HG02885 (cell line): ENCODE measurements around the gene IDH2.
"Not testable (repeated sequence)": the region's sequence is repeated elsewhere in the genome, so short reads cannot be mapped to it uniquely, and the experiment has no call there.

Source experiments
- ATAC-seq: cut with Tn5 transposase; IDR thresholded peaks from one replicate; pipeline ENCODE4 v1.9.1; 2021; ENCODE audit warnings: mild to moderate bottlenecking; ENCODE audit not compliant: unreplicated experiment, poor library complexity

Gene IDH2

DNA sequence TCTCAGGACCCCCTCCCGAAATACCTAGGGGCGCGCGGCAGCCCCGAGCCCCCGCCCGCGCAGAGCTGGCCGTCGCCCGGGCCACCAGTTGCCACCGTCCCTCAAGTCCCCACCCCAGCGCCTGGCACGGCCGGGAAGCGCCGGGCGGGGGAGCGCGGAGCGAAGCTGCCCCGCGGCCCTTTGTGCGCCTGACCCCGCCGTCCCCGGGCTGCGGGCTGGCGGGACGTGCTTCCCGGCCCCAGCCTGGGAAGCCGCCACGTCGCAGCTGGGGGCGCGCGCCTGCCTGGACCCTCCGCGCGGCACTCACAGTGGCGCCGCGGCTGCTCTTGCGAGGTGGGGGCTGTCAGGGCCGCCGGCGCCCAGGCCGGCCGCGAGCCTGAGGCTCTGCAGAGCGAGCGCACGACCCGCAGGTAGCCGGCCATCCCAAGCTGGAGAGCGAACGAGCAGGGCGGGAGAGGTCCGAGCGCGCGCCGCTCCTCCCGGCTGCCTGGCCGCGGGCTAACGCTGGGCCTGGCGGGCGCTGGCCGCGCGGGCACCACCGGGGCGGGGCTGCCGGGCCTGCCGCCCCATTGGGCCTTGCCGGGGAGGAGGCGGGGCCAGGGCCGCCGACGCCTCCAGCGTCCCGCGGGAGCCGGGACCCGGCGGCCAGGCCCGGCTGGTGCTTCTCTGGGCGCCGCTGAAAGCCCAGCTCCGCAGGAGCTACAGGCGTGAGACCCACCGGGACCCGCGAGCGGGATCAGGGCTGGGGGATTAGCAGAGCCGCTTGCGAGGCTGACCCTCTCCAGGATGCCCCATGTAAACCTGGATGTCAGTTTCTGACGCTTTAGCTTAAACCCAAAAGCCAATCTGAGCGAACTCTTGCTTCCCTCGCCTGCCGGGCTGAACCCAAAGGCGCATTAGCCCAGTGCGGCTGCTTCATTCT lies at the start of gene IDH2:
Gene IDH2, minus strand, starts transcription at position 500 of the 922 bp plus-strand sequence. Its CDS starts 78 bp downstream, at position 422.
- peak; percentile 76 for ATAC-seq

DNA sequence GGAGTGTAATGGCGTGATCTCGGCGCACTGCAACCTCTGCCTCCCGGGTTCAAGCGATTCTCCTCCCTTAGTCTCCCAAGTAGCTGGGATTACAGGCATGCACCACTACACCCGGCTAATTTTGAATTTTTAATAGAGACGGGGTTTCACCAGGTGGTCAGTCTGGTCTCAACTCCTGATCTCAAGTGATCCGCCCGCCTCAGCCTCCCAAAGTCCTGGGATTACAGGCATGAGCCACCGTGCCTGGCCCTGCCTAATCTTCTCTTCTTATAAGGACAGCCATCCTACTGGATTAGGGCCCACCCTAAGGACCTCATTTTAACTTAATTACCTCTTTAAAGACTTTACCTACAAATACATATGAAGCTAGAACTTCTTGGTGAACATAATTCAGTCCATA lies 48.3 kb upstream of the IDH2 start:
- not testable (repeated sequence) for ATAC-seq

DNA sequence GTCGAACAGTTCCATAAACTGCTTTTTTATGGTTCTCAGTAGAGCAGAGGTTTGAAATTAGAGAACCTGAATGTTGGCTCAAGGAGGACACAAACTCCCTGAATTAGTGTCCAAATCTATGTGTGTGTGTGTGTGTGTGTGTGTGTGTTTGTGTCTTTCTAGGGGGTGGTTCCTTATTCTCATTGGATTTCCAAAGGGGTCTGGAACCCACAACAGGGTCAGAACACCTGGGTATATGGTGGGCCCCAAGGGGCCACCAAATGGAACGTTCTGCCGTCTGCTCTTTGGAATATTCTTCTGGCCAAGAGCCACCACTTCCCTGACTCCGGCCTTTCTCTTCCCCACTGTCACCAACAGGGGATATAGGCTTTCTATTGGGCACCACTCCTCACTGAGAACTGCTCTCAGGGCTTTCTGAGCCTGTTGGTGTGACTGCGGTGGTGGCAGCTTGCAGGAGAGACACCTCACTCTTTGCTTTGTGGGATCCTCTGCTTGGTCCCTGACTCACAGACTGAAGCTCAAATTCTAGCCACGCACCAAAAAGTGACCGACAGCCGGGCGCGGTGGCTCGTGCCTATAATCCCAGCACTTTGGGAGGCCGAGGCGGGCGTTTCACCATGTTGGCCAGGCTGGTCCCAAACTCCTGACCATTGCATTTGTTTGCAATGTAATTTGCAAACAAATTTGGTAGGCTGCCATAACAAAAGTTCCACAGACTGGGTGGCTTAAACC lies 47.5 kb upstream of the IDH2 start:
- ATAC-seq: no peak

DNA sequence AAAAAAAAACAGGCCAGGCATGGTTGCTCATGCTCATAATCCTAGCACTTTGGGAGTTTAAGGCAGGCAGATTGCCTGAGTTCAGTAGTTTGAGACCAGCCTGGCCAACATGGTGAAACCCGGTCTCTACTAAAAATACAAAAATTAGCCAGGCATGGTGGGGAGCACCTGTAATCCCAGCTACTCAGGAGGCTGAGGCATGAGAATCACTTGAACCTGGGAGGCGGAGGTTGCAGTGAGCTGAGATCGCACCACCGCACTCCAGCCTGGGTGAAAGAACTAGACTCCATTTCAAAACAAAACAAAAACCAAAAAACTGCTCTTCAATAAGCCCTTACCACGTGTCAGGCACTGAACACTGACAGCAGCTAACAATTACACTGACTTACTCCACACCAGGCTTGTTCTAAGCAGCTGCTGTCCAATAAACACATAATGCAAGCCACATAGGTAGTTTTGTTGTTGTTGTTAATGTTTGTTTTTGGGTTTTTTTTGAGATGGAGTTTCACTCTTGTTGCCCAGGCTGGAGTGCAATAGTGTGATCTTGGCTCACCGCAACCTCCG lies 44.0 kb upstream of the IDH2 start:
- not testable (repeated sequence) for ATAC-seq

DNA sequence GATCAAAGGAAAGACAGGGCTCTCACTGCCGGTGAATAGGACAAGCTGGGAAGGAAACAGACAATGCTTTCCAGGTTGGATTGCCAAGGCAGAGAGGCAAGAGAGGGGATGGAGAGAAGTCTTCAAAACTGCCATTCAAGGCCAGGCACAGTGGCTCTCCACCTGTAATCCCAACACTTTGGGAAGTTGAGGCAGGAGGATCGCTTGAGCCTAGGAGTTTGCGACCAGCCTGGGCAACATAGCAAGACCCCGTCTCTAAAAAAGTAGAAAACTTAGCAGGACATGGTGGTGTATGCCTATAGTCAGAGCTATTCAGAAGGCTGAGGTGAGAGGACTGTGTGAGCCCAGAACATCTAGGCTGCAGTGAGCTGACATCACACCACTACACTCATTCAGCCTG lies 43.5 kb upstream of the IDH2 start:
- ATAC-seq: no peak

DNA sequence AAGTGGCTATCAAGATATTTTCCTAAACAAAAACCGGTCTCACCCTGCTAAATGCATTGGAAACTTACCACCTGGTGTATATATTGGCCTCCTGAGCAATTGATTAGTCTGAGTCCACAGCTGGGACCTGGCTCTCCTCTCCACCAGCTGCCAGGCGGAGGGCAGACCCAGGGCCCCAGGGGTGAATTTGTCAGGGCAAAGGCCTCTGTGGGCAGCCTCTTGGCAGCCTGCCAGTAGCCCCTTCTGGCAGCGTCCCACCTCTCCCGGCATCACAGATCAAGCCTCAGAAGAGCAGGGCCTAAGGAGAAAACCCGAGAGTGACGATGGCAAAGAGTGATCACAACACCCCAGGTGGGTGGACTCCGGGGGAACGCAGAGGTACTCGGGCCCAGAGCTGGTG lies 43.0 kb upstream of the IDH2 start:
- ATAC-seq: no peak

DNA sequence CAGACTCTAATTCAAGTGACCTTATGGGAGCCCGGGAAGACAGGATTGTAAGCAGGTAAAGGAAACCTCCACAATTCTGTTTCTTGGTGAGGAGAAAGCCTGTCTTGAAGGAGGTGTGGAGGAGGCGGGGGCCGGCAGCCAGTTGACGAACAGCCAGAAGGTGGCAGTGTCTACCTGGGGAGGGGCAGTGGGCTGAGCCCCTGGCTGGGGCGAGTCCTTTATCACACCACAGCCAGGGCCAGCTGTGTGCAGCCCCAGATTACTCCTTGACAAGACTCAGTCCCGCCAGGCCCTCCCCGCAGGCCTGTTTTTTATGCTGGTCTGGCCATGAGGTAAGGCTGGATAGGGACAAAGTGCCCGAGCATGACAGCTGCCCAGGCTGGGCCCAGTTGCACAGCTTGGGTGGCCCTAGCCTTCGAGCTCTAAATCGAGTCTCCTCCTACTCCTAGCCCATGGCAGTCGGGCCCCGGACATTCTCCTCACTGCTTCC lies 40.9 kb upstream of the IDH2 start:
- peak; percentile 70 for ATAC-seq

DNA sequence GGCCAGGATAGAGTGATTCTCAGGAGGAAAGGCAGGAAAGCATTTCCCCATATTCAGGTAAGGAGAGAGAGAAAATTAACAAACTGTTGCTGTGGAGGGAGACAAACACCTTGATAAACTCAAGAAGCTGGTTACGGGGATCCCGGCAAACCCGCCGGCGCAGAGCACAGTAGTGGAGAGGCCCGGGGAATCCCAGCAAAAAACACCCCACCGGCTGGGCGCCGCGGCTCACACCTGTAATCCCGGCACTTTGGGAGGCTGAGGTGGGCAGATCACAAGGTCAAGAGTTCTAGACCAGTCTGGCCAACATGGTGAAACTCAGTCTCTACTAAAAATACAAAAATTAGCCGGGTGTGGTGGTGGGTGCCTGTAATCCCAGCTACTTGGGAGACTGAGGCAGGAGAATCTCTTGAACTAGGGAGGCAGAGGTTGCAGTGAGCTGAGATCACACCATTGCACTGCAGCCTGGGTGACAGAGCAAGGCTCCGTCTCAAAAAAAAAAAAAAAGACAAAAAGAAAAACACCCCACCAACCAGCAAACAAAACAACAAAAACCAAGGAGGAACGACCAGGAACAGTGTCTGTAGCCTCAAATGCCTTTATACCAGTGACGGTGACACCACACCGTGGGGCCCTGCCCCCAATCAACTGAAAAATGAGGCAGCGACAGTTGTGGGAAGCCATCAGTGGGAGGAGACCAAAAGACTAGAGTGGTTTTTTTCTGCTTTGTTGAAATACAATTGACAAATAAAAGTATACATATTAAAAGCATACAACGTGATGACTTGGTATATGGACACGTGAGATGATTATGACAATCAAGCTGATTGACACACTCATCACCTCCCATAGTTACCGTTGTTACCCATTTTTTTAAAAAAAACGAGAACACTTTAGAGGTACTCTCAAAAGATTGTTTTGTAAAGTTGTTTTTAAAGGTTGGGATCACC lies 40.2 kb upstream of the IDH2 start:
- no peak for ATAC-seq

DNA sequence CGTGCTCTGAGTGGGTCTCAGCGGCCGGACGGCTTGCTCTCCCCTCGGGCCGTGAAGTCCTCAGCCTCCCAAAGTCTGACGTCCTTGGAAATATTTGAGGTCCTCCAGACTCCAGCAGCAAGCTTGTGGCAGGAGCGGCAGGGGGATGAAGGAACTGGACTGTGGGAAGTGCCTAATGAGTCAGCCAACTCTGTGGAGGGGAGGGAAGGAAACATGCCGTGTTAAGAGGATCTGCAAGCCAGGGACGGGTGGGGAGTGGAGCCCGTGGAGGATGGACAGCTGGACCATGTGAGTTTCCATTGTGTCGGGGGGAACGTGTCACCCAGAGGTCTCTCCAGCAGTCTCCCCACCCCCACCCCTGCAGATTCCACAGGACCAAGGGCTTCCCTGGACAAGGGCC lies 39.4 kb upstream of the IDH2 start:
- no peak for ATAC-seq

DNA sequence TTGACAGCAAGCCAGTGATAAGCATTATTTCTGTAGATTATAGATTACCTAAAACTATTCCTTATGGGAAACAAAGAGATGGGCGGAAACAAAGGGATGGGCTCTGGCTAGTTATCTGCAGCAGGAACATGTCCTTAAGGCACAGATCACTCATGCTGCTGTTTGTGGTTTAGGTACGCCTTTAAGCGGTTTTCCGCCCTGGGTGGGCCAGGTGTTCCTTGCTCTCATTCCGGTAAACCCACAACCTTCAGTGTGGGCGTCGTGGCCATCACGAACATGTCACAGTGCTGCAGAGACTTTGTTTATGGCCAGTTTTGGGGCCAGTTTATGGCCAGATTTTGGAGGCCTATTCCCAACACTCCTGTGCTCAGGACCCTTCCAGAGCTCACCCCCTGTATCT lies 37.3 kb upstream of the IDH2 start:
- not testable (repeated sequence) for ATAC-seq

DNA sequence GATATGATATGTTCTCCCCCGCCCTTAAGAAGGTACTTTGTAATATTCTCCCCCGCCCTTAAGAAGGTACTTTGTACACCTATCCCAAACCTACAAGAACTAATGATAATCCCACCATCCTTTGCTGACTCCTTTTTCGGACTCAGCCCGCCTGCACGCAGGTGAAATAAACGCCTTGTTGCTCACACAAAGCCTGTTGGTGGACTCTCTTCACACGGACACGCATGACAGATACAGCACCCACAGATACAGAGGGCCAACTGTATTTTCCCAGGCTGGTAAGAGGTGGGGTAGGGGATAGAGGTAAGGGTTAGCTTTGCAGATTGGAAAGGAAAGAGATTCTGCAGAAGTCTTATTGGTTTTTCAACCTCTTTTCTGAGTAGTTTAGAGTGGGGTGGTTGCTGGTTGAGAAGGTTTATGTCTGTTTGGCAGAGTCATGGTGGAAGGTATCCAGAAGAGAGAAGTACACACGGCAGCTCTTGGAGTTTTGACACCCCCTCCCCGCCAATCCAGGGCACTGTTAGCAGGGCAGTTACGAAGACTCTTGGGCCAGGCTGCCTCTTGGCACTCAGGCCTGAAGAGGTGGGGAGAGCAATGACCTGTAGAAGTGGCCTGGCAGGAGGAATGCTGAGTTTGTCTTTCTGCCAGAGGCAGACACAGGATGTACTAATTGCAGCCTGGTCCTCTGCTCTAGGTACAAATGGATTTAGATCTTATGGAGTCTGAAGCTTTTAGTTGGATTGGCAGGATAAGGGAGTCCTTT lies 36.0 kb upstream of the IDH2 start:
- no peak for ATAC-seq

DNA sequence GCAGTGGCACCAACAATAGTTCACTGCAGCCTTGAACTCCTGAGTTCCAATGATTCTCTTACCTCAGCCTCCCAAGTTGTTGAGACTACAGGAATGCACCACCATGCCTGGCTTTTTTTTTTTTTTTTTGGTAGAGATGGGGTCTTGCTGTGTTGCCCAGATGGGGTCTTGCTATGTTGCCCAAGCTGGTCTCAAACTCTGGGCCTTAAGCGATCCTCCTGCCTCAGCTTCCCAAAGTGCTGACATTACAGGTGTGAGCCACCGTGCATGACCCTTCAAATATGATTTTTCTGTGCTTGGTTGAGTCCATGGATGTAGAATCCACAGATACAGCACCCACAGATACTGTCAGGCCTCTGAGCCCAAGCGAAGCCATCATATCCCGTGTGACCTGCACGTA lies 30.2 kb upstream of the IDH2 start:
- no peak for ATAC-seq

DNA sequence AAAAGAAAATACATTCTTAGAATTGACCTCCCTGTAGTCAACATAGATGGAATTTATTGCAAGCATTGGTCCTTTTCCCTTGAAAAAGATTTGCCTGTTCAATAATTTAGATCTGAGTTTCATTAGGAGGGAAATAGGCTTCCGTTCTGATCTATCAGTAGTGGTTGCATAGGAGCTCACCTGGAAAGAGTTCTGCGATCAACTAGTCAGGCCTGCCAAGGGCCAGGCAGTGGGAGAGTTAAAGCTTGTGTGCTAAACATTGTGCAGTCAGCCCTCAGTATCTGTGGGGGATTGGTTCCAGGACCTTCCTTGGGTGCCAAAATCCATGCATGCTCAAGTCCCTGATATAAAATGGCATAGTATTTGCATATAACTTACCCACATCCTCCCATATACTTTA lies 29.6 kb upstream of the IDH2 start:
- no peak for ATAC-seq

DNA sequence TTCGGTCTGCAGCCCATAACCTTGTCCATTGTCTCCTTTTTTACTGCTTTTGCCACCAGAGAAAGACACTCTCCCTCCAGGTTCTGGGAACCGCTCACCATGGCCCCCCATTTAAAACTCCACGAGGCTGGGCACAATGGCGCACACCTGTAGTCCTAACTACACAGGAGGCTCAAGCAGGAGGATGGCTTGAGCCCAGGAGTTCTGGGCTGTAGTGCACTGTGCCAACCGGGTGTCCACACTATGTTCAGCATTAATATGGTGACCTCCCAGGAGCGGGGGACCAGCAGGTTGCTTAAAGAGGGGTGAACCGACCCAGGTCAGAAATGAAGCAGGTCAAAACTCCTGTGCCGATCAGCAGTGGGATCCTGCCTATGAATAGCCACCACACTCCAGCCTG lies 28.0 kb upstream of the IDH2 start:
- no peak for ATAC-seq

DNA sequence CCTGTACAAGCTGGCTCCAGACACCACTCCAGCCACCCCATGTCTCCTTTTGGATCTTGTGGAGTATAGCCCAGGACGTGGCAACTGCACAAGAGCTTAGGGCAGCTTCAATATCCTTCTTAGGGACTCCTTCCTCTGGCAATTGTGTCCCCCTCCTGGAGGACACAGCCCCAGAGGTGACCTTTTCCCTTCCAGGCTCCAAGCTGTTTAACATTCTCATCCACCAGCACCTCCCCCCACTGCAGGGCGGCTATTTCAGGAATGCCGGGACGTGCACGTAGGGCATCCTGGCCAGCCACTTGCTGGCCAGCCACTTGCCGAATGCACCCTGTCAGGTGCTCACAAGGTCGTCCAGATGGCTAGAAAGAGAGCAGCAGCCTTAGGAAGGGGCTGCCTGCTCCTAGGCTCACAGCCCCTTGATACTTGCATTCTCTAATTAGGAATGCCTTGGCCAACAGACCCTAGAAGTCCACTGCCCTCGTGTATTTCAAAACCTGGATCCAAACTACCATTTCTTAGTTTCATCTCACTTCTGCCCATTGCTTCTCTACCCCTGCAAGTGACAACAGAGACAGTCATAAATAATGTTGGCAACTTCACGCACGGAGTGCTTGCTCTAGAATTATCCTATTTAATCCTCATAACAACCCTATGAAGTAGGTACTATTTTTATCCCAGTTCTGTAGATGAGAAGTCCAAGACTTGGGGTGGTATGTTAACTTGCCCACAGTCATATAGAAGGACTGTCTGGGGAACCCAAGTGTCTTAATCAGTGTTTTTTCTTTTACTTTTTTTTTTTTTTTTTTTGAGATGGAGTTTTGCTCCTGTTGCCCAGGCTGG lies 24.5 kb upstream of the IDH2 start:
- no peak for ATAC-seq

DNA sequence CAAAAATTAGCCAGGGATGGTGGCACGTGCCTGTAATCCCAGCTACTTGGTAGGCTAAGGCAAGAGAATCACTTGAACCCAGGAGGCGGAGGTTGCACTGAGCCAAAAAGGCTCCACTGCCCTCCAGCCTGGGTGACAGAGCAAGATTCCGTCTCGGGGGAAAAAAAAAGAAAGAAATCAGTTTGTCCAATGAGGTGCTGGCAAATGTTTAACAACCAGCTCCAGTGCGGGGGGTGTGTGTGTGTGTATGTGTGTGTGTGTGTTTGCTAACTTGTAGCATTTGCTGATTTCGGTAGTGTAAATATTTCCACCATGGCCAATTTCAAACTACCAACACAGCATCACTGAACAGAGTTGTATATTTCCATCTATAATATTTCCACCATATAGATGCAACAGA lies 23.8 kb upstream of the IDH2 start:
- ATAC-seq: no peak

DNA sequence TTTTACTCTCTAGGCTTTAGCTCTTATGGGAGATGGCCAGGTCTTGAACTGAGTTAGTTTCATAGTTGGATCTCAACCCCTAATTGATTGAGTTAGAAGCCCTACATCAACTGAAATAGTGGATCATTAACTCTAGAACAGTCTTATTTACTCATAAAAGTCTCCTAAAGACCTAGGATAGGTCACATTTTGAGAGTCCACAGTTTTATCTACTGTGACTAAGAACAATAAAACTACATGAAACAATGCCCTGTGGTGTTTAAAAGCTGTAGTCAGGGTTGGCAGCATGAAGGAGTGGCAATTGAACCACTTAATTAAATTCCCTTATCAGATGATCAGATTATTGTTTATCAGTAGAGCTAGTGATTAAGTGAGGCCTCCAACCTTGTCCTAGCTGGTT lies 22.2 kb upstream of the IDH2 start:
- ATAC-seq: no peak

DNA sequence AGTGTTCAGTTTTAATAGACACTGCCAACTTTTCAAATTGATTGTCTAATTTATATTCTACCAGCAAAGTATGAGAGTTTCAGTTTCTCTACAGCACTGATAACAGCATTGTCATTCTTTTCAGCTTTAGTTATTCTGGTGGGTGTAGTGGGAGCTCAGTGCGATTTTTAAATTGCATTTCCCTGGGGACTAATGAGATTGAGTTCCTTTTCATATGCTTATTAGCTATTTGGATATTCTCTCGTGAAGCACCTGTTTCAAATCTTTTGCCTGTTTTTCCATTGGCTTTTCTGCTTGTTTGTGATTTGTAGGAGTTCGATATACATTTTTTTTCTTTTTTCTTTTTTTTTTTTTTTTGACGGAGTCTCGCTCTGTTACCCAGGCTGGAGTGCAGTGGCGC lies 18.8 kb upstream of the IDH2 start:
- ATAC-seq: no peak
